Smooth muscle cell of the pulmonary artery (primary cell): Measurements from ENCODE around the gene DBF4B. TPM values are rescaled to one million over a fixed set of nuclear protein-coding genes. Genes with fewer than 3 reads are reported as not detected.

ENCODE experiments used
- total RNA-seq: library from RNA; depleted of rRNA; stranded (reverse); fragments of >200 nt; gene quantifications from 2 replicates; pipeline ENCODE4 v1.2.3, GENCODE V29; 2014

Gene DBF4B
- total RNA-seq, result 2.3 and 2.7 TPM in 2 replicates

DNA sequence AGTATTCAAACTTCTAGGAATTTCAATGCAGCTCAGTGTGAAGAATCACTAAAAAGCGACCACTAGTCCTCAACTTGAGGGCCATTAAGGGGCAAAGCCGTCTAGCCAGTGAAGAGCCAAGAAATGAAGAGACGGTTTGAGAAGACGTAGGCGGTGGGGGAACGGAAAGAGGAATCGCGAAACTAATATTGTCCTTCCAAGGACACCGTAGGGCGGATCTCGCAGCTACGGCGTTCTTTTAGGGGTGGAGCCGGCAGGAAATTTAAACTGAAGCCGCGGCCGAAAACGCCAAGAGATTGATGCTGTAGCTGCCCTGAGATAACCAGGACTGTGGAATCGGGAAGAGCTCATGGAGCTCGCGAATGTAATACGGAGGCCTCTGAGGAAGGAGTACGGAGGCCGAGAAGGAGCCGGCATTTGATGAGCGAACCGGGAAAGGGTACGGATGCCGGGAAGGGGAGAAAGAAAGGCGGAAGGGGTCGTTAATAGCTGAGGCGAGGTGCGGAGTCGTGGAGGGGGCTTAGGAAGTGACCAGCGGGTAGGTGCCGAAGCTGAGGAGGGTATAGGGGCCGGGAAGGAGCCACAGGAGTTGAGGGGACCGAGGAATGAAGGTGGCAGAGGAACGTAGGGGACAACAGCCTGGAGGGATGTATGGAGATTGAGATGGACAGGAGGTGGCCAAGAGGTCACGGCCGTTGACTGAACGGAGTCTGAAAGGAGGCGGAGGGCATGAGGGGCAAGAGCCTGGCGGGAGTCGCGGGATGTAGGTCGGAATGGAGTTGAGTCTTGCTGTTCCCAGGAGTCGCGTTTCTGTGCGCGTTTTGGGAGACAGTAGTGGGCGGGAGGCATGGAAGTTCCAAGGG is at the start of gene DBF4B:
Gene DBF4B (plus strand): TSS at position 265 of the 863 bp plus-strand sequence. CDS start 156 bp downstream, at position 421.

GRCh38 chr17:44689477-44690217 is 18.8 kb upstream of the DBF4B start, which contains the start of gene CCDC43:
TSS of gene CCDC43 (minus strand) at chr17:44689776. CDS start at chr17:44689753, 23 bp downstream.

DNA sequence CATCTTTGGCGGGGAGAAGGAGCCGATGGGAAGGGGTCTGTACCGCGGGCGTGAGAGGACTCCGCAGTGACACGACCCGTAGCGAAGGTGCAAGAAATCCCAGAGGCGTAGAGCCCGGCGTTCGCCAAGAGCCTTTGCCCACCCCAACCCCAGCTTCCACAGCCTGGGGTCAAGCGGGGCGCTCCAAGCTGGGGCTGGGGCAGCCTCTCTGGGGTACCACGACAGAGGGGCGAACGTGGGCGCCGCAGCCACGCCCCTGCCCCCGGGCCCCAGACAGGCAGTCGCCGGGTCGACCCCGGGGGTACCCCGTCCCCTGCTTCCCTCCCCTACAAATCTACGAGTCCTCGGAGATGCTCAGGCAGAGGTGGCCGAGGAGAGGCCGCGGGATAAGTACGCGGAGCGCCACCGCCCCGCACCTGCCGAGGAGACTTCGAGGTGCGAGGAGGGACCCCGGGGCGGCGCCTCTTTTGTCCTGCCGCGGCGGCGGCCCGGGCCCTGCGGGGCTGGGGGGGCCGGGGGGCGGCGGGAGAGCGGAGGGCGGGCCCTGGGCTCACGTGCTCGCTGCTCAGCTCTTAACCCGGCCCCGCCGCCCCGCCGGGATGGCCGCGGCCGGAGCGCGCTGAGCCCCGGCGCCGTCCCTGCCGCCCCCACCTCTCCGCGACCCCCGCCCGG is 50.1 kb downstream of the DBF4B start, which contains the start of gene ADAM11:
Gene ADAM11 (plus strand): TSS at position 575 of the 672 bp plus-strand sequence. CDS start 212 bp downstream, outside the sequence.

Other genes with a start within 250 kb of the DBF4B start
- 16.8 and 19.3 TPM in 2 replicates for gene GPATCH8, start 205.3 kb upstream of the DBF4B start, total RNA-seq
- gene FZD2, start 151.2 kb upstream of the DBF4B start, total RNA-seq, result 27.6 and 32.5 TPM in 2 replicates
- 0.07 TPM in 1 of 2 replicates, not detected in the other for gene MEIOC, start 52.2 kb upstream of the DBF4B start, total RNA-seq
- 24.0 and 26.8 TPM in 2 replicates for gene CCDC43, start 18.9 kb upstream of the DBF4B start, total RNA-seq
- 0.26 and 0.79 TPM in 2 replicates for gene ADAM11, start 50.3 kb downstream of the DBF4B start, total RNA-seq
- gene GJC1, start 121.6 kb downstream of the DBF4B start, total RNA-seq, result 27.7 and 40.1 TPM in 2 replicates
- gene HIGD1B, start 139.2 kb downstream of the DBF4B start, total RNA-seq, result not detected in 2 replicates
- gene EFTUD2, start 190.8 kb downstream of the DBF4B start, total RNA-seq, result 96.8 and 104 TPM in 2 replicates
- gene GFAP, start 206.8 kb downstream of the DBF4B start, total RNA-seq, result 0.59 and 0.92 TPM in 2 replicates
- gene KIF18B, start 239.1 kb downstream of the DBF4B start, total RNA-seq, result 1.1 and 1.9 TPM in 2 replicates